NCI-H2196 (cell line): ENCODE results near the gene IAH1.

Experiments used
- DNase-seq: peaks from one replicate; lab custom pipeline; 2025; ENCODE audit not compliant: unreplicated experiment; lab: John Stamatoyannopoulos, UW

The IAH1 gene

GRCh38 chr2:9527995-9528787 is 53.8 kb downstream of the IAH1 start:
- no peak for DNase-seq

GRCh38 chr2:9532421-9532820 is 58.1 kb downstream of the IAH1 start:
- DNase-seq = no peak

- no peak for DNase-seq
These were observed 59.3 kb downstream of the IAH1 start for GRCh38 chr2:9533663-9534062.

- no peak for DNase-seq
These were observed 60.8 kb downstream of the IAH1 start for GRCh38 chr2:9535177-9535576.

- no peak for DNase-seq
These were observed 62.2 kb downstream of the IAH1 start for GRCh38 chr2:9536504-9536903.

- DNase-seq = no peak
These were observed 63.7 kb downstream of the IAH1 start for GRCh38 chr2:9538000-9538507.
